Measurements from ENCODE around the gene ZBTB32. TPM values are rescaled to one million over a fixed set of nuclear protein-coding genes. Genes with fewer than 3 reads are reported as not detected.

ZBTB32 gene
- total RNA-seq, 6 experiments from 2014 or later = not detected

- H3K4me1 Mint-ChIP-seq (ENCODE audit: low read depth) = peaks cover 45% of the 10 kb centered on the region
- H3K9me3 Mint-ChIP-seq = no peaks in the 10 kb centered on the region
- no peak for TF ChIP-seq CTCF (IDR thresholded peaks at IDR 0.05)
- no peak overlapping the region for H3K4me3 Mint-ChIP-seq
- peak overlapping the region; percentile 51 for H3K27ac Mint-ChIP-seq
- H3K36me3 Mint-ChIP-seq (ENCODE audit: low read depth) = peaks cover 5% of the 10 kb centered on the region; the same call in 1 of the 2 replicates
- no peak for DNase-seq
- peaks cover 10% of the 10 kb centered on the region for H3K27me3 Mint-ChIP-seq (ENCODE audit: insufficient read depth)
Observed at GRCh38 chr19:35753634-35754369, 49.4 kb downstream of the ZBTB32 start.

GRCh38 chr19:35754370-35755130 lies 50.2 kb downstream of the ZBTB32 start:
- H3K36me3 Mint-ChIP-seq (ENCODE audit: low read depth) = peaks cover 10% of the 10 kb centered on the region; the same call in 1 of the 2 replicates
- no peak for DNase-seq
- H3K4me3 Mint-ChIP-seq = peak overlapping the region; percentile 79
- H3K4me1 Mint-ChIP-seq (ENCODE audit: low read depth) = peaks cover 45% of the 10 kb centered on the region
- no peaks in the 10 kb centered on the region for H3K9me3 Mint-ChIP-seq
- TF ChIP-seq CTCF (IDR thresholded peaks at IDR 0.05) = no peak
- H3K27me3 Mint-ChIP-seq (ENCODE audit: insufficient read depth) = peaks cover 10% of the 10 kb centered on the region
- H3K27ac Mint-ChIP-seq = peak overlapping the region; percentile 86

GRCh38 chr19:35755131-35755549 lies 50.8 kb downstream of the ZBTB32 start:
- H3K27me3 Mint-ChIP-seq (ENCODE audit: insufficient read depth) = peaks cover 10% of the 10 kb centered on the region
- no peak for TF ChIP-seq CTCF (IDR thresholded peaks at IDR 0.05)
- H3K4me1 Mint-ChIP-seq (ENCODE audit: low read depth) = peaks cover 42% of the 10 kb centered on the region
- DNase-seq = no peak
- H3K36me3 Mint-ChIP-seq (ENCODE audit: low read depth) = peaks cover 12% of the 10 kb centered on the region; the same call in 1 of the 2 replicates
- H3K4me3 Mint-ChIP-seq = peak overlapping the region; percentile 79
- no peaks in the 10 kb centered on the region for H3K9me3 Mint-ChIP-seq
- peak overlapping the region; percentile 86 for H3K27ac Mint-ChIP-seq

- Mint-ChIP-seq H3K27me3 (ENCODE audit: insufficient read depth) (peaks cover 9% of the 10 kb centered on the region), H3K4me3 (peak overlapping the region; percentile 92), H3K9me3 (no peaks in the 10 kb centered on the region), H3K4me1 (ENCODE audit: low read depth) (peaks cover 42% of the 10 kb centered on the region), H3K36me3 (ENCODE audit: low read depth) (peaks cover 12% of the 10 kb centered on the region; the same call in 1 of the 2 replicates), H3K27ac (peak overlapping the region; percentile 99)
- DNase-seq = peak; percentile 80
- TF ChIP-seq CTCF (IDR thresholded peaks at IDR 0.05) = no peak
Observed at GRCh38 chr19:35755550-35756376, 51.4 kb downstream of the ZBTB32 start.
